ENCODE data around the gene DBT. TPM values are rescaled to one million over a fixed set of nuclear protein-coding genes. Genes with fewer than 3 reads are reported as not detected.
"Not testable (repeated sequence)": the region's sequence is repeated elsewhere in the genome, so short reads cannot be mapped to it uniquely, and the experiment has no call there.

DBT gene
- total RNA-seq, 2 donors from 2014 or later: 5.3 to 7.7 TPM

GRCh38 chr1:100237091-100237490, 12.5 kb downstream of the DBT start:
- Histone ChIP-seq H3K4me1 (ENCODE audit: control insufficient read depth in 1 of 2, low read depth in 2 of 2) (no peaks in the 10 kb centered on the region), H3K9me3 (no peaks in the 10 kb centered on the region), H3K27ac (no peak overlapping the region), H3K27me3 (replicated peaks; ENCODE audit: insufficient read depth) (no peaks in the 10 kb centered on the region), H3K4me3 (no peak overlapping the region), H3K36me3 (peaks cover 36% of the 10 kb centered on the region)
- ATAC-seq (ENCODE audit: insufficient number of reproducible peaks, low FRiP score, low read depth) (no peak), DNase-seq (ENCODE audit: low spot score) (no peak)
- TF ChIP-seq, protein P1, sequence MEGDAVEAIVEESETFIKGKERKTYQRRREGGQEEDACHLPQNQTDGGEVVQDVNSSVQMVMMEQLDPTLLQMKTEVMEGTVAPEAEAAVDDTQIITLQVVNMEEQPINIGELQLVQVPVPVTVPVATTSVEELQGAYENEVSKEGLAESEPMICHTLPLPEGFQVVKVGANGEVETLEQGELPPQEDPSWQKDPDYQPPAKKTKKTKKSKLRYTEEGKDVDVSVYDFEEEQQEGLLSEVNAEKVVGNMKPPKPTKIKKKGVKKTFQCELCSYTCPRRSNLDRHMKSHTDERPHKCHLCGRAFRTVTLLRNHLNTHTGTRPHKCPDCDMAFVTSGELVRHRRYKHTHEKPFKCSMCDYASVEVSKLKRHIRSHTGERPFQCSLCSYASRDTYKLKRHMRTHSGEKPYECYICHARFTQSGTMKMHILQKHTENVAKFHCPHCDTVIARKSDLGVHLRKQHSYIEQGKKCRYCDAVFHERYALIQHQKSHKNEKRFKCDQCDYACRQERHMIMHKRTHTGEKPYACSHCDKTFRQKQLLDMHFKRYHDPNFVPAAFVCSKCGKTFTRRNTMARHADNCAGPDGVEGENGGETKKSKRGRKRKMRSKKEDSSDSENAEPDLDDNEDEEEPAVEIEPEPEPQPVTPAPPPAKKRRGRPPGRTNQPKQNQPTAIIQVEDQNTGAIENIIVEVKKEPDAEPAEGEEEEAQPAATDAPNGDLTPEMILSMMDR (IDR thresholded peaks at IDR 0.05): no peak

- Histone ChIP-seq H3K4me3 (no peak overlapping the region), H3K36me3 (peaks cover 40% of the 10 kb centered on the region), H3K27ac (no peak overlapping the region), H3K9me3 (no peaks in the 10 kb centered on the region), H3K27me3 (replicated peaks; ENCODE audit: insufficient read depth) (no peaks in the 10 kb centered on the region), H3K4me1 (ENCODE audit: control insufficient read depth in 1 of 2, low read depth in 2 of 2) (no peaks in the 10 kb centered on the region)
- DNase-seq (ENCODE audit: low spot score) (no peak), ATAC-seq (ENCODE audit: insufficient number of reproducible peaks, low FRiP score, low read depth) (no peak)
- TF ChIP-seq, protein P1 (IDR thresholded peaks at IDR 0.05): no peak
Measured at GRCh38 chr1:100234432-100234831, 15.2 kb downstream of the DBT start.

- not testable (repeated sequence) for DNase-seq (ENCODE audit: low spot score); H3K4me3 ChIP-seq; ATAC-seq (ENCODE audit: insufficient number of reproducible peaks, low FRiP score, low read depth); H3K27me3 ChIP-seq (replicated peaks; ENCODE audit: insufficient read depth); H3K27ac ChIP-seq; H3K4me1 ChIP-seq (ENCODE audit: control insufficient read depth in 1 of 2, low read depth in 2 of 2); H3K9me3 ChIP-seq
- peaks cover 33% of the 10 kb centered on the region for H3K36me3 ChIP-seq
Measured at GRCh38 chr1:100233566-100233965, 16.1 kb downstream of the DBT start.

DNA sequence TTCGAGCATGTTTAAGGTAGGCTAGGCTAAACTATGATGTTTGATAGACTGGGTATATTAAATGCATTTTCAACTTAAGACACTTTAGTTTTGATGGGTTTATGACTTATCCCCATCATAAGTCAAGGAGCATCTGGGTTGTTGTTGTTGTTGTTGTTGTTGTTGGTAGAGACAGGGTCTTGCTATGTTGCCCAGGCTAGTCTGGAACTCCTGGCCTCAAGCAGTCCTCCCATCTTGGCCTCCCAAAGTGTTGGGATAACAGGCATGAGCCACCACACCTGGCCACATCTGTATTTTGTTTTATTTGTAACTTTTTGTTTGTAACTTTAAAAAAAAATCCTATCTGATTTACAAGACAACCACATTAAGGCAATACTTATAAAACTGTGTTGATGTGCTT, 17.5 kb downstream of the DBT start:
- Histone ChIP-seq H3K9me3 (no peaks in the 10 kb centered on the region), H3K27ac (no peak overlapping the region), H3K27me3 (replicated peaks; ENCODE audit: insufficient read depth) (no peaks in the 10 kb centered on the region), H3K4me3 (no peak overlapping the region), H3K4me1 (ENCODE audit: control insufficient read depth in 1 of 2, low read depth in 2 of 2) (no peaks in the 10 kb centered on the region), H3K36me3 (peaks cover 38% of the 10 kb centered on the region)
- no peak for ATAC-seq (ENCODE audit: insufficient number of reproducible peaks, low FRiP score, low read depth)
- TF ChIP-seq, protein P1 (IDR thresholded peaks at IDR 0.05): no peak
- DNase-seq (ENCODE audit: low spot score): no peak

- Histone ChIP-seq H3K36me3 (peaks cover 35% of the 10 kb centered on the region), H3K27me3 (replicated peaks; ENCODE audit: insufficient read depth) (no peaks in the 10 kb centered on the region), H3K9me3 (no peaks in the 10 kb centered on the region), H3K27ac (no peak overlapping the region), H3K4me3 (no peak overlapping the region), H3K4me1 (ENCODE audit: control insufficient read depth in 1 of 2, low read depth in 2 of 2) (no peaks in the 10 kb centered on the region)
- DNase-seq (ENCODE audit: low spot score) (no peak), ATAC-seq (ENCODE audit: insufficient number of reproducible peaks, low FRiP score, low read depth) (no peak)
- TF ChIP-seq, protein P1 (IDR thresholded peaks at IDR 0.05): no peak
Measured at GRCh38 chr1:100231721-100232120, 17.9 kb downstream of the DBT start.

GRCh38 chr1:100230765-100231164, 18.9 kb downstream of the DBT start:
- no peak for ATAC-seq (ENCODE audit: insufficient number of reproducible peaks, low FRiP score, low read depth)
- Histone ChIP-seq H3K4me3 (no peak overlapping the region), H3K9me3 (no peaks in the 10 kb centered on the region), H3K4me1 (ENCODE audit: control insufficient read depth in 1 of 2, low read depth in 2 of 2) (no peaks in the 10 kb centered on the region), H3K36me3 (peaks cover 39% of the 10 kb centered on the region), H3K27ac (no peak overlapping the region), H3K27me3 (replicated peaks; ENCODE audit: insufficient read depth) (no peaks in the 10 kb centered on the region)
- DNase-seq (ENCODE audit: low spot score): no peak
- TF ChIP-seq, protein P1 (IDR thresholded peaks at IDR 0.05): no peak
